C4-2B (cell line): Measurements from ENCODE around the gene COMT.
A peak's percentile ranks its signal among the peaks of the same experiment; 100 is the strongest.

Experiments used
- H3K27ac ChIP-seq: fragments of 450-650 bp; 2 replicates; pipeline ENCODE4 v1.5.1; 2017
- CTCF ChIP-seq: fragments of 450-650 bp; conservative IDR thresholded peaks from 2 replicates; pipeline ENCODE4 v1.5.1; 2017; ENCODE audit warnings: mild to moderate bottlenecking
- ZFX ChIP-seq: fragments of 450-650 bp; IDR thresholded peaks from 2 replicates; pipeline ENCODE4 v1.6.1; 2017

Gene COMT

DNA sequence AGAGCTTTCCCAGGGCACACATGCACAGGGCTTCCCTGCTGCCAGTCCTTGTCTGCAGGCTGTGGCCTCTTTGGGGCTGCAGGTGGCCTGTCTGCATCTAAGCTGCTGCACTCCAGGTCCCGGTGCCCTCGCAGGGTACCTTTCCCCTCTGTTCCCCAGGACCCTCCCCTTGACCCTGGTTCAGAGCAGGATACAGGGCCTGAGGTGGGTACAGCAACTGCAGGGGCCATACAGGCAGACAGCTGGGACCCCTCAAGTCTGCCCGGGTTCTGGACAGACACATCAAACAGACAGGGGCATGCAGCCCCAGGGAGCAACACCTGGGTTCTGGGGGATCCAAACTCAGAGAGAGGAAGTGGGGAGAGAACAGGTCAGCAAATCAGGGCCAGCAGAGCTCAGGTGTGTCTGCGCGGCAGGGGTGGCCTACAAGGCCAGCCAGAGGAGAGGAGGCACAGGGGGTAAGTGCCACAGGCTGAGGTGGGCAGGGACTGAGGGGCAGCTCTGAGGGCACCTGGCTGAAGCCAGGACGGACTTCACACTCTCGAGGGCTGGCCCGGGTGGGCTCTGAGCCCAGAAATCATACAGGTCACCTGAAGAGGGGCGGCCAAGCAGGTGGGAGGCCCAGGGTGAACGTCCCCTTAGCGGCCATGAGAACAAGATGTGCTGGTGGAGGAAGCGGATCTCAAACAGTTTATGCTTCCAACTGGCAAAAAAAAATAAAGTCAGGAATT is 29.9 kb upstream of the COMT start:
- H3K27ac ChIP-seq = no peak overlapping the region
- TF ChIP-seq ZFX (no peak), CTCF (no peak)

GRCh38 chr22:19912271-19912999 is 29.1 kb upstream of the COMT start:
- TF ChIP-seq CTCF (no peak), ZFX (no peak)
- H3K27ac ChIP-seq = no peak overlapping the region

DNA sequence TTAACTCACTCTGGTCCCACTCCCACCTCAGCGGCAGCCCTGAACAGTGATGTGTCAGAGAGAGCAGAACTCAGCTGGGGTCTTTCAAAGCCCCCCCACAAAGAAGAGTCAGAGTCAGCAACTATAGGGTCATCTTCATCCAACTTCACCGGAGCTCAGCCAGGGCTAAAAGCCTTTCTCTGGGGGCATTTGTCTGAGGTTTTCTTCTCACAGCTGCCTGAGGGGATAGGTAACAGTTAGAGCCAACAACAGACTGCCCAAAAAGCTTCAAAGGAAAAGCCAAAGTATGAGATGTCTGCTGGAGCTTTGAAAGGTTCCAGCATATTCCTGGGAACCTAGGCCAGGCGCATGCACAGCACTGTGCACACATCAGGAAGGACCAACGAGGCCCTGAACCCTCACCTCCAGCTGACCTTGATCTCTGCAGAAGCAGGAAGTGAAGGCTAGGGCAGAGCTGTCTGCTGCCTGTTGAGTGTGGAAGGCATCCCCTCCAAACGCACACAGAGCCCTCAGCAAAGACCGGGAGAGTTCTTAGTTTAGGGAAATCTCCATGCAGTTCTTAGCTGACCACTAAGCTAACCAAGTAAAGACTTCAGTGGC is 28.1 kb upstream of the COMT start:
- no peak for TF ChIP-seq CTCF
- no peak for TF ChIP-seq ZFX
- H3K27ac ChIP-seq = no peak overlapping the region

- TF ChIP-seq ZFX (no peak), CTCF (no peak)
- H3K27ac ChIP-seq = no peak overlapping the region
These were observed 27.2 kb upstream of the COMT start for GRCh38 chr22:19914201-19914943.

GRCh38 chr22:19915287-19915954 is 26.2 kb upstream of the COMT start:
- H3K27ac ChIP-seq = no peak overlapping the region
- TF ChIP-seq CTCF (no peak), ZFX (0 out of 2 replicates have a peak, but pooled peaks have one; percentile 12)

GRCh38 chr22:19916006-19916405 is 25.6 kb upstream of the COMT start:
- TF ChIP-seq CTCF (no peak), ZFX (0 out of 2 replicates have a peak, but pooled peaks have one; percentile 1)

More at GRCh38 chr22:19916006-19916405, 25.6 kb upstream of the COMT start:
- no peak overlapping the region for H3K27ac ChIP-seq
